Upper lobe of left lung (tissue), 4 donors: Measurements from ENCODE around the gene POU2F3.

Experiments used
- CTCF ChIP-seq, 6 experiments: fragments of 450-650 bp in 4 of 6; fragments of 200-600 bp in 2 of 6; sonication (generic) in 2 of 6; IDR thresholded peaks; one replicate each; pipeline ENCODE4 v1.5.1; 2016 to 2019; ENCODE audit warnings: antibody characterized with exemption in 6 of 6
- POLR2AphosphoS5 ChIP-seq, 2 donors: sonication (generic); formaldehyde crosslinking; IDR thresholded peaks; one replicate each; pipeline ENCODE4 v1.5.1; 2017; ENCODE audit warnings: antibody characterized with exemption in 2 of 2

DNA sequence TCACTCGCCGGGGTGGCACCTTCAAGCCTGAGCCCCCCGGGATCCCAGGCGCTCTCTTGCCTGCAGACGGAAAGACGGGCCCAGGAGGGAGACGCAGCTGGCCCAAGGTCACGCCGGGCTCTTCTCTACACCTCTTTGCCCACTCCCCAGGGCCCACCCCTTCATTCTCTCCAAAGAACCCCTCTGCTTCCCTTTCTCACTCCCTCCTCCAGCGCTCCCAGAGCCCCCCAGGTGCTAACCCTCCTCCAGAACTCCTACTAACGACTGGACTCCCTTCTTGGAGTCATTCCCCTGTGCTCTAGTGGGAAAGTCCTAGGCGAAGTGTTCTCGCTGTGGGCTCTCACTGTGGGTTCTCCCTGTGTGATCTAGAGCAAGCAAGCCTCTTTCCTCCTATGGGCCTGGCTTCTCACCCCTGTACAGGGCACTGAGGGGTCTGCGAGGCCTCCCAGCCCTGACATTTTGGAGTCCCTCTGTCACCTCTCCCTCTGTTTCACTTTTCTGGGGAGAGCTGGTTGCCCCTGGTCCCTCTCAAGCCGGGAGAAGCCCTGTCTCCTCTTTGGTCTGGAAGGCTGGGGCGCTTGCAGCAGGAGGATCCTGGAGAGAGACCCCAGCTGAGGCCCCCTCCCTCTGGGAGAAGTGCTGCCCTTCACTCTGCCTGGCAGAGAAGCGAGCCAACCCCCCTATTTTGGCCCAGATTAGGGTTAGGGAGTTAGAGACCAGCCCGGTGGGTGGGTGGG is 28.2 kb upstream of the POU2F3 start:
- TF ChIP-seq POLR2AphosphoS5 (IDR thresholded peaks at IDR 0.05) (no peak), CTCF (IDR thresholded peaks at IDR 0.05) (no peak)
